ENCODE results near the gene BPIFB4. TPM values are rescaled to one million over a fixed set of nuclear protein-coding genes. Genes with fewer than 3 reads are reported as not detected.

The BPIFB4 gene
- total and polyA plus RNA-seq, 5 donors = 0.62 to 0.69 TPM; not detected in 3

- Histone ChIP-seq H3K4me3 (ENCODE audit: low read length) (no peak overlapping the region), H3K4me1 (ENCODE audit: control insufficient read depth, insufficient read depth, low read length) (no peaks in the 10 kb centered on the region), H3K27me3 (ENCODE audit: control insufficient read depth, insufficient read depth) (no peaks in the 10 kb centered on the region), H3K9me3 (ENCODE audit: control insufficient read depth, low read length) (no peaks in the 10 kb centered on the region), H3K27ac (ENCODE audit: low read length) (no peak overlapping the region)
- no peak for ATAC-seq
- no peak for DNase-seq
- 88% methylated on average over 4 of the region's 4 CpGs for WGBS
- intact Hi-C loops (cut with DNase I) = no loop called here
Observed at GRCh38 chr20:33072362-33072761, 7.1 kb upstream of the BPIFB4 start.

- Histone ChIP-seq H3K9me3 (ENCODE audit: control insufficient read depth, low read length) (no peaks in the 10 kb centered on the region), H3K4me3 (ENCODE audit: low read length) (no peak overlapping the region), H3K27ac (ENCODE audit: low read length) (no peak overlapping the region), H3K27me3 (ENCODE audit: control insufficient read depth, insufficient read depth) (no peaks in the 10 kb centered on the region), H3K4me1 (ENCODE audit: control insufficient read depth, insufficient read depth, low read length) (no peaks in the 10 kb centered on the region)
- intact Hi-C loops (cut with DNase I) = no loop called here
- DNase-seq (no peak), ATAC-seq (no peak)
- whole genome bisulfite sequencing = 88% methylated on average over 2 of the region's 2 CpGs
Observed at GRCh38 chr20:33072813-33073212, 6.6 kb upstream of the BPIFB4 start.

GRCh38 chr20:33074675-33075074, 4.8 kb upstream of the BPIFB4 start:
- Histone ChIP-seq H3K4me1 (ENCODE audit: control insufficient read depth, insufficient read depth, low read length) (no peaks in the 10 kb centered on the region), H3K27ac (ENCODE audit: low read length) (no peak overlapping the region), H3K27me3 (ENCODE audit: control insufficient read depth, insufficient read depth) (no peaks in the 10 kb centered on the region), H3K4me3 (ENCODE audit: low read length) (no peak overlapping the region), H3K9me3 (ENCODE audit: control insufficient read depth, low read length) (no peaks in the 10 kb centered on the region)
- intact Hi-C loops (cut with DNase I) = loop anchor here in 1 of 4 donors (5.0 kb wide), 1 partner anchor 172 kb away; no protein-coding TSS in a partner anchor
- ATAC-seq (no peak), DNase-seq (no peak)
- WGBS = 78% methylated on average over 2 of the region's 2 CpGs

GRCh38 chr20:33075281-33075680, 4.2 kb upstream of the BPIFB4 start:
- Histone ChIP-seq H3K4me3 (ENCODE audit: low read length) (no peak overlapping the region), H3K27ac (ENCODE audit: low read length) (no peak overlapping the region), H3K27me3 (ENCODE audit: control insufficient read depth, insufficient read depth) (no peaks in the 10 kb centered on the region), H3K9me3 (ENCODE audit: control insufficient read depth, low read length) (no peaks in the 10 kb centered on the region), H3K4me1 (ENCODE audit: control insufficient read depth, insufficient read depth, low read length) (no peaks in the 10 kb centered on the region)
- WGBS = 44% methylated on average over 6 of the region's 6 CpGs
- intact Hi-C loops (cut with DNase I) = loop anchor here in 1 of 4 donors (5.0 kb wide), 1 partner anchor 173 kb away; no protein-coding TSS in a partner anchor
- ATAC-seq = no peak
- DNase-seq = no peak

- 67% methylated on average over 6 of the region's 6 CpGs for WGBS
- Histone ChIP-seq H3K4me3 (ENCODE audit: low read length) (no peak overlapping the region), H3K27me3 (ENCODE audit: control insufficient read depth, insufficient read depth) (no peaks in the 10 kb centered on the region), H3K9me3 (ENCODE audit: control insufficient read depth, low read length) (no peaks in the 10 kb centered on the region), H3K4me1 (ENCODE audit: control insufficient read depth, insufficient read depth, low read length) (no peaks in the 10 kb centered on the region), H3K27ac (ENCODE audit: low read length) (no peak overlapping the region)
- intact Hi-C loops (cut with DNase I) = loop anchor here in 1 of 4 donors (5.0 kb wide), 1 partner anchor 175 kb away; no protein-coding TSS in a partner anchor
- DNase-seq = no peak
- ATAC-seq = no peak
Observed at GRCh38 chr20:33076662-33077372, 2.6 kb upstream of the BPIFB4 start.

GRCh38 chr20:33081411-33082154, 2.1 kb downstream of the BPIFB4 start:
- no peaks in the 10 kb centered on the region for H3K4me1 ChIP-seq (ENCODE audit: control insufficient read depth, insufficient read depth, low read length)
- intact Hi-C loops (cut with DNase I) = loop anchor here in 2 of 4 donors (2.0 to 10.0 kb wide), 2 partner anchors 161 to 287 kb away; no protein-coding TSS in a partner anchor
- H3K27ac ChIP-seq (ENCODE audit: low read length) = no peak overlapping the region
- H3K9me3 ChIP-seq (ENCODE audit: control insufficient read depth, low read length) = no peaks in the 10 kb centered on the region
- H3K27me3 ChIP-seq (ENCODE audit: control insufficient read depth, insufficient read depth) = no peaks in the 10 kb centered on the region
- 79% methylated on average over 7 of the region's 7 CpGs for WGBS
- DNase-seq (no peak), ATAC-seq (no peak)
- H3K4me3 ChIP-seq (ENCODE audit: low read length) = no peak overlapping the region

GRCh38 chr20:33082546-33082945, 3.1 kb downstream of the BPIFB4 start:
- 57% methylated on average over 6 of the region's 6 CpGs for WGBS
- ATAC-seq (no peak), DNase-seq (no peak)
- intact Hi-C loops (cut with DNase I) = loop anchor here in 1 of 4 donors (10.0 kb wide), 1 partner anchor 288 kb away; no protein-coding TSS in a partner anchor
- Histone ChIP-seq H3K27me3 (ENCODE audit: control insufficient read depth, insufficient read depth) (no peaks in the 10 kb centered on the region), H3K9me3 (ENCODE audit: control insufficient read depth, low read length) (no peaks in the 10 kb centered on the region), H3K4me1 (ENCODE audit: control insufficient read depth, insufficient read depth, low read length) (no peaks in the 10 kb centered on the region), H3K4me3 (ENCODE audit: low read length) (no peak overlapping the region), H3K27ac (ENCODE audit: low read length) (no peak overlapping the region)

GRCh38 chr20:33083544-33084340, 4.3 kb downstream of the BPIFB4 start:
- Histone ChIP-seq H3K4me3 (ENCODE audit: low read length) (no peak overlapping the region), H3K4me1 (ENCODE audit: control insufficient read depth, insufficient read depth, low read length) (no peaks in the 10 kb centered on the region), H3K9me3 (ENCODE audit: control insufficient read depth, low read length) (no peaks in the 10 kb centered on the region), H3K27me3 (ENCODE audit: control insufficient read depth, insufficient read depth) (no peaks in the 10 kb centered on the region), H3K27ac (ENCODE audit: low read length) (no peak overlapping the region)
- intact Hi-C loops (cut with DNase I) = loop anchor here in 1 of 4 donors (10.0 kb wide), 1 partner anchor 289 kb away; no protein-coding TSS in a partner anchor
- DNase-seq = no peak
- whole genome bisulfite sequencing = 93% methylated on average over 20 of the region's 20 CpGs
- ATAC-seq = no peak

GRCh38 chr20:33084722-33085121, 5.3 kb downstream of the BPIFB4 start:
- Histone ChIP-seq H3K27ac (ENCODE audit: low read length) (no peak overlapping the region), H3K4me1 (ENCODE audit: control insufficient read depth, insufficient read depth, low read length) (no peaks in the 10 kb centered on the region), H3K9me3 (ENCODE audit: control insufficient read depth, low read length) (no peaks in the 10 kb centered on the region), H3K27me3 (ENCODE audit: control insufficient read depth, insufficient read depth) (no peaks in the 10 kb centered on the region), H3K4me3 (ENCODE audit: low read length) (no peak overlapping the region)
- intact Hi-C loops (cut with DNase I) = loop anchor here in 1 of 4 donors (10.0 kb wide), 1 partner anchor 290 kb away; no protein-coding TSS in a partner anchor
- 90% methylated on average over 15 of the region's 15 CpGs for WGBS
- DNase-seq = no peak
- no peak for ATAC-seq

GRCh38 chr20:33086052-33086722, 6.7 kb downstream of the BPIFB4 start:
- Histone ChIP-seq H3K4me1 (ENCODE audit: control insufficient read depth, insufficient read depth, low read length) (no peaks in the 10 kb centered on the region), H3K4me3 (ENCODE audit: low read length) (no peak overlapping the region), H3K27me3 (ENCODE audit: control insufficient read depth, insufficient read depth) (no peaks in the 10 kb centered on the region), H3K27ac (ENCODE audit: low read length) (no peak overlapping the region), H3K9me3 (ENCODE audit: control insufficient read depth, low read length) (no peaks in the 10 kb centered on the region)
- WGBS = 75% methylated on average over 14 of the region's 14 CpGs
- ATAC-seq (no peak), DNase-seq (no peak)
- intact Hi-C loops (cut with DNase I) = loop anchor here in 1 of 4 donors (10.0 kb wide), 1 partner anchor 291 kb away; no protein-coding TSS in a partner anchor
